ENCODE results near the gene NOS3.

Gene NOS3

DNA sequence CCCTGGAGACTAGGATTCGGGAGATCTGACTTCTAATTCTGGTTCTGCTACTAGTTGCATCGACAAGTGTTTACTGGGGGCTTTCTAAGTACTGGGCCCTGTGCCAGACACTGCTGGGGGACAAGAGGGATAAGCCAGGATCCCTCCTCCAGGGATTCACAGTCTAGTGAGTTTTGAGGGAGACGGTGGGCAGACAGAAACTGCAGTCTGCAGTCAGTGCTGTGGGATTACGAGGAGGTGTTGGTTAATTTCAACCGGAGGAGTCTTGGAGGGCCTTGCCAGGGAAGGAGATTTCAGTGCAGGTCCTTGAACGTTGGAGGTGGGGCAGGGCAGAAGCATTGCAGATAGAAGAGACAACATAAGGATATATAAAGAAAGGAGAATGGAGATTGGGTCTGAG lies 9.2 kb upstream of the NOS3 start:
- DNase-seq, result no peak

DNA sequence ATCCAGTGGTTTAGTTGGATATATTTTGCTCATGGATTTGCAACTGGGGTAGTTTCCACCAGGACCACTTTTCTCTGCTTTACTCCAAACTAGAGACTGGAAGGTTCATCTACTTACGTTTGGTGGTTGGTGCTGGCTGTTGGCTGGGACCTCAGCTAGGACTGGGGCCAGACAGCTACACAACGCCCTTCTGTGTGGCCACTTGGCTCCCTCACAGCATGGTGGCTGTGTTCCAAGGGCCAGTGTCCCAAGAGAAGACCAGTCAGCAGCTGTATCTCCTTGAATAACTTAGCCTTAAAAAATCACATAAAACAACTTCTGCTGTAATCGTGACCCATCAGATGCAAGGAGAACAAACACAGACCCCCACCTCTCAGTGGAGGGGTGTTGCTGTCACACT lies 8.5 kb upstream of the NOS3 start:
- no peak for DNase-seq

DNA sequence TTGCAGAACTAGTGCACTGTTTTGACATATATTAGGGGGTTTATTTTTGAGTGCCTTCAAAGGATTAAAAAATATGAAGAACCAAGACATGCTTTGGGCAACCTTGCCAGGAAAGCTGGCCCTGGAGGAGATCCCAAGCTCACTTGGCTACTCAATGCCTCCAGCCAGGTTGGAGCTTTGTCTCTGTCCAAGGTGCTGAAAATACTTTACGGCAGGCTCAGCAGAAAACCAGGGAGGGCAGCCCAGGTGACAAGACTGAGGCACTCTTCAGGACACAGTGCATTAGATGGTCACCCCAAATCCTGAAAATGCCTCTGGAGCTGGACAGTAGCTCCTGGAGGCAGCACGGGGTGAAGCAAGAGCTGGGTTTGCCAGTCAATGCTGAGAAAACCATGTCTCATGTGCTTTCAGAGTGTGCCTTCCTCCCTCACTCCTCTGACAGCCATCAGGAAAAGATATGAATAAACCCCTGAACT lies 6.9 kb upstream of the NOS3 start:
- peak; percentile 65 for DNase-seq

DNA sequence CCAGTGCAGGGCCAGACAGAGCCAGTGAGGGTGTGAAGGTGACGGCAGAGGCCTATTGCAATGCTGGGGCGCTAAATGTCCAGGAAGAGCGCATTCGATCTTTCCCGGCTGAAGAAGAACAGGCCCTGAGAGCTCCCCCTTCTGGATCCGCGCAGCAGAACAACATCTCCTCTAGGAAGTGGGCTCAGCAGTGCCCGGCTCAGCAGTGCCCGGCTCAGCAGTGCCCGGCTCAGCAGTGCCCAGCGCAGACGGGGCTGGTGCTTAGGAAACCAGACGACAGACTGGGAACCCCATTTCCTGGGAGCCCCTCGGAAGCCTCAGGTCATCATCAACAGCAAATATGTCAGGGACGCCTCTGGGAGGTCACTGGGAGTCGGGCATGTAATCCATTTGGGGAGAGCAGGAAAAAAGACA lies 4.7 kb upstream of the NOS3 start:
- peak; percentile 78 for DNase-seq

DNA sequence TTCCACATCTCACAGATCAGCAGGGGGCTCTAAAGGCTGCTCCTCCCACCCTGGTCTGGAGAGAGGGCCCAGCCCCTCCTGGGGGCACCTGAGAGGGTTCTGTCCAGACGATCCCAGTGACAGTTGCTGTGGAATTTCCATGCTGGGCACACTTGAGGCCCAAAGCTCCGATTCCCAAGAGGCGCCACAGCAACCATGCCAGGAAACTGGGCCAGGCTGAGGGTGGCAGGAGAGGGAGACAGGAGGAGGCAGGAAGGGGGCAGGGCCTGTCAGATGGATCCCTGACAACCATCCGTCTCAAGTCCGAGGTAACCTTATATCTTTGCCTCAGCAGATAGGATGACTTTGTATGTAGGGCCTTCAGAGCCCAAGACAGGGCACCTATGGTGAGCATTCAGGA lies 4.3 kb upstream of the NOS3 start:
- DNase-seq, result no peak

DNA sequence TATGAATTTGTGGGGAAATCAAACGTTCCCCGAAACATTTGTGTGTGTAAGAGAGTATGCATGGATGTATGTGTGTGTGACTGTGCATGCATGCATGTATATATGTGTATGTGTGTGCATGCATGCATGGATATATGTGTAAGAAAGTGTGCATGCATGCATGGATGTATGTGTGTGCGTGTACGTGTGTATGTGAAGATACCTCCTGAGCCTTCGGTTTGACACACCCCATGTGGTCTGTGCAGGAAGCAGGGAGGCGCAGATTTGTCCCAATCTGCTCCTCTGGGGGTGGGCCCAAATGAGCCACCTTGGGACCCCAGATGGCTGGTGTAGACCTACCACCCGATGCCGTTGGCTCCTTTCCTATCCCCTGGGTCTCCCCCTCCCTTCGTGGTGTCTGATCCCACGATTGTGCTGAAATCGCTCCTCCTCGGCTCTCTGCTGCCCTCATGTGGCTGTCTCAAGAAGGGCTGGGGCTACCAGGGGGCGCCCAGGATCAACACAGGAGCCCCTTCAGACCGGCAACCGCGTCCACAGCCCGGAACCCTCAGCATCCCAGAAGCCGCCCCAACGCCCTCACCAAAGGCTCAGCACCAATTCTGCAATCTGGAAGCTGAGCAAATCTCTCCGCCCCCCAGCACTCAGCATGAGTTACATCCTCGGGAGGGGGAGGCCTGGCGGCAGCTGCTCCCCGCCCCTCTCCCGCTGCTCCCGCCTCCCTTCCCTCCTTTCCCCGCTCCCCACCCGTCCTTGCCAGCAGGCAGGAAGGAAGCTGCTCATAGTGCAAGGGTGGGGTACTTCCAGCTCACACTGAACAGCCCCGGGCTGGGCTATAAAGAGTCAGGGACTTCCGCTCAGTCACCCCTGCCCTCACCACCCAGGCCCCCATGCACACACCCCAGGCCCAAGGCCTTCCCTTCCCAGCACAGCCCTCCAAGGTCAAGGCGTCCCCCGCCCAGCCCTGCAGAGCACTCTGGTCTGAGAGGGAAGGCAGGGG lies 2.3 kb upstream of the NOS3 start:
- peak; percentile 65 for DNase-seq

DNA sequence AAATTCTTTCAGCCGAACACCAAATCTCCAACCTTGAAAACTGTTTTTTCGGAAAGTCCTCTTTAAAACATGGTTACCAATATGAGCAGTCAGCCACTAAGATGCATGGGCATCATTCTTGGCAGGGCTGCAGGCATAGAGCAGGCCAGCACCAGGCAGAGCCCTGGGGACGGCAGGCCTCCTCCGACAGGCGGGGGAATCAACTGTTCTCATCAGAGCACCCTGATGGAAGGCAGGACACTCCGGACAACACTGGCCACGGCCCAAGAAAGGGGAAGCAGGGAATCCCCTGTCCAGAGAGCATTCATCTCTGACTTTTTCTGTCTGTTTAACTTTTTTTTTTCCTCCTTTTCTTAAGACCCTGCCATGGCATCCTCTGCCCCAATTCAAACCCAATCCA lies 1.4 kb upstream of the NOS3 start:
- DNase-seq, result no peak

DNA sequence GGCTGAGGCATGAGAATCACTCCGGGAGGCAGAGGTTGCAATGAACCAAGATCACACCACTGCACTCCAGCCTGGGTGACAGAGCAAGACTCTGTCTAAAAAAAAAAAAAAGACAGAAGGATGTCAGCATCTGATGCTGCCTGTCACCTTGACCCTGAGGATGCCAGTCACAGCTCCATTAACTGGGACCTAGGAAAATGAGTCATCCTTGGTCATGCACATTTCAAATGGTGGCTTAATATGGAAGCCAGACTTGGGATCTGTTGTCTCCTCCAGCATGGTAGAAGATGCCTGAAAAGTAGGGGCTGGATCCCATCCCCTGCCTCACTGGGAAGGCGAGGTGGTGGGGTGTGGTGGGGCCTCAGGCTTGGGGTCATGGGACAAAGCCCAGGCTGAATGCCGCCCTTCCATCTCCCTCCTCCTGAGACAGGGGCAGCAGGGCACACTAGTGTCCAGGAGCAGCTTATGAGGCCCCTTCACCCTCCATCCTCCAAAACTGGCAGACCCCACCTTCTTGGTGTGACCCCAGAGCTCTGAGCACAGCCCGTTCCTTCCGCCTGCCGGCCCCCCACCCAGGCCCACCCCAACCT lies 1.3 kb downstream of the NOS3 start:
- no peak for DNase-seq

DNA sequence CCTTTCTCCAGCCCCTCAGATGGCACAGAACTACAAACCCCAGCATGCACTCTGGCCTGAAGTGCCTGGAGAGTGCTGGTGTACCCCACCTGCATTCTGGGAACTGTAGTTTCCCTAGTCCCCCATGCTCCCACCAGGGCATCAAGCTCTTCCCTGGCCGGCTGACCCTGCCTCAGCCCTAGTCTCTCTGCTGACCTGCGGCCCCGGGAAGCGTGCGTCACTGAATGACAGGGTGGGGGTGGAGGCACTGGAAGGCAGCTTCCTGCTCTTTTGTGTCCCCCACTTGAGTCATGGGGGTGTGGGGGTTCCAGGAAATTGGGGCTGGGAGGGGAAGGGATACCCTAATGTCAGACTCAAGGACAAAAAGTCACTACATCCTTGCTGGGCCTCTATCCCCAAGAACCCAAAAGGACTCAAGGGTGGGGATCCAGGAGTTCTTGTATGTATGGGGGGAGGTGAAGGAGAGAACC lies 2.1 kb downstream of the NOS3 start:
- peak; percentile 58 for DNase-seq

DNA sequence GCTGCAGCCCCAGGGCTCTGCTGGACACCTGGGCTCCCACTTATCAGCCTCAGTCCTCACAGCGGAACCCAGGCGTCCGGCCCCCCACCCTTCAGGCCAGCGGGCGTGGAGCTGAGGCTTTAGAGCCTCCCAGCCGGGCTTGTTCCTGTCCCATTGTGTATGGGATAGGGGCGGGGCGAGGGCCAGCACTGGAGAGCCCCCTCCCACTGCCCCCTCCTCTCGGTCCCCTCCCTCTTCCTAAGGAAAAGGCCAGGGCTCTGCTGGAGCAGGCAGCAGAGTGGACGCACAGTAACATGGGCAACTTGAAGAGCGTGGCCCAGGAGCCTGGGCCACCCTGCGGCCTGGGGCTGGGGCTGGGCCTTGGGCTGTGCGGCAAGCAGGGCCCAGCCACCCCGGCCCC lies 2.7 kb downstream of the NOS3 start:
- DNase-seq, result no peak

DNA sequence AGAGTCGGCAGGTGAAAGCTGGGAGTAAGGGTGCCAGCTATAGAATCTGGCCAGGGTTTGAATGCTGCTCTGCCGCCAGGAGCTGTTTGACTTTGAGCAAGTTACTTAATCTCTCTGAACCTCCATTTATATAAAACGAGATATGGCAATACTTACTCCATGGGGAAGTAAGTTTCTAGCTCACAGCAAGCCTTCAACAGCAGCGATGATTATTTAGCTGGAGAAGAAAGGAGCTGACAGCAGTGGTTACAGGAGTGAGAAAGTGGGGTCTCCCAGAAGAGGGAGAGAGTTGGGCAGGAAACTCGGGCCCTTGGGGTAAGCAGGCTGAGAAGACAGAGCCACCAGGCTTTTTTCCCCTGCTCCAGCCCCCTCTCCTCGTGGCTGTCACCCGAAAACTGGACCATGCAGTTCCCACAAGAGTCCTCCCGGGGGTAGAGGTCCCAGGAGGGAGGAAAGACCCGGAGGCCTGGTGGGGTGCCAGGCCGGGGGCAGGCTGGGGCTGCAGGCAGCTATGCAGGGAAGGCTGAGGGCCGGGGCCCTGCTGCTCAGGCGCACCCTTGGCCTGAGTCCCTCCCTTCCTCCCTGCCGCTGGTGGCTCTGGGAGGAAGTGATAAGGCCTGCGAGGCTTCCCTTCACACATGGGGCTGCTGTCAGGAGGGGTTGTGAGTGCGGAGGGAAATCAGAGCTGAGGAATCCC lies 3.5 kb downstream of the NOS3 start:
- peak; percentile 95 for DNase-seq

DNA sequence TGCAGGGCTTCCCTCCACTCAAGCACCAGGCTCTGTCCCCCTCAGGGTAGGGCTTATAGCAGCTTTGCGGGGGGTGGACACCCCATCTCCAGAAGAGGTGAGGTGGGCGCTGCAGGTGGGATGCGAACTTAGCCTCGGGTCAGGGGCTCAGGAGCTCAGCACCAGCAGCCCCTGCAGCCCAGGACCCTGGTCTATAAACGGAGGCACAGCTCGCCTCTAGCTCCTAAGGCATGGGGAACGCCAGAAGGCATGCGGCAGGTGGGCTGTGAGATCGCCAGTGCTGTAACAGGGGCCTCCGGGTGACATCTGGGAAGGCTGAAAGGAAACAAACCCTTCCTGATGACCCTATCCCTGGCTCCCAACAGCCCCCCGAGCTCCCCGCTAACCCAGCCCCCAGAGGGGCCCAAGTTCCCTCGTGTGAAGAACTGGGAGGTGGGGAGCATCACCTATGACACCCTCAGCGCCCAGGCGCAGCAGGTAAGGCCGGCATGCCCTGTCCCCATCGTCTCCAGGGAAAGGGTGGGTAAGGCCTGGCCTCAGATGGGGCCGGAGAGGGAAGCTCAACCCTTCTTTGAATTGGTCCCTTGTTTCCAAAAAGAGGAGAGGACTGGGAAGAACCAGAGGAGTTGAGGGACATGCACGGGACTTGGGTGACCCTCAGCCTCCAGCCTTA lies 4.2 kb downstream of the NOS3 start:
- no peak for DNase-seq

DNA sequence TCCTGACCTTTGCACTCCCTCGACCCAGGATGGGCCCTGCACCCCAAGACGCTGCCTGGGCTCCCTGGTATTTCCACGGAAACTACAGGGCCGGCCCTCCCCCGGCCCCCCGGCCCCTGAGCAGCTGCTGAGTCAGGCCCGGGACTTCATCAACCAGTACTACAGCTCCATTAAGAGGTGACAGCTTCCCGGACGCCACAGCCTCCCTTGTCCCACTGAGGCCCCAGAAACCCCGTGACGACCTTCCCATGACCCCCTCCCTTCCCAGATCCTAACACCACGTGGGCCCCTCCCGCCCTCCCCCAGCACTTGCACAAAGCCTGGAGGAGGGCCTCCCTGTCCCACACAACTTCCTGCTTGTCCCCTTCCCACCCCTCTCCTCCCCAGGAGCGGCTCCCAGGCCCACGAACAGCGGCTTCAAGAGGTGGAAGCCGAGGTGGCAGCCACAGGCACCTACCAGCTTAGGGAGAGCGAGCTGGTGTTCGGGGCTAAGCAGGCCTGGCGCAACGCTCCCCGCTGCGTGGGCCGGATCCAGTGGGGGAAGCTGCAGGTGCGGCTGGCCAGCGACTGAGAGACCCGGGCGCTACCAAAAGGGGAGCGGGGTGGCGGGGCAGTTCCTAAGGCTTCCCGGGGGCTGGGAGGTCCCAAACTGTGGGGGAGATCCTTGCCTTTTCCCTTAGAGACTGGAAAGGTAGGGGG lies 5.7 kb downstream of the NOS3 start:
- no peak for DNase-seq

DNA sequence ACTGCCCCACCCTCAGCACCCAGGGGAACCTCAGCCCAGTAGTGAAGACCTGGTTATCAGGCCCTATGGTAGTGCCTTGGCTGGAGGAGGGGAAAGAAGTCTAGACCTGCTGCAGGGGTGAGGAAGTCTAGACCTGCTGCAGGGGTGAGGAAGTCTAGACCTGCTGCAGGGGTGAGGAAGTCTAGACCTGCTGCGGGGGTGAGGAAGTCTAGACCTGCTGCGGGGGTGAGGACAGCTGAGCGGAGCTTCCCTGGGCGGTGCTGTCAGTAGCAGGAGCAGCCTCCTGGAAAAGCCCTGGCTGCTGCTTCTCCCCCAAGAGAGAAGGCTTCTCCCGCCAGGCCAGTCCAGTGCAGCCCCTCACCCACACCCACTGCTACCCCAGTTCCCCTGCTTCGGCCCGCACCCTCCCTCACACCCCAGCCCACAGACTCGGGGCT lies 6.3 kb downstream of the NOS3 start:
- DNase-seq, result no peak

DNA sequence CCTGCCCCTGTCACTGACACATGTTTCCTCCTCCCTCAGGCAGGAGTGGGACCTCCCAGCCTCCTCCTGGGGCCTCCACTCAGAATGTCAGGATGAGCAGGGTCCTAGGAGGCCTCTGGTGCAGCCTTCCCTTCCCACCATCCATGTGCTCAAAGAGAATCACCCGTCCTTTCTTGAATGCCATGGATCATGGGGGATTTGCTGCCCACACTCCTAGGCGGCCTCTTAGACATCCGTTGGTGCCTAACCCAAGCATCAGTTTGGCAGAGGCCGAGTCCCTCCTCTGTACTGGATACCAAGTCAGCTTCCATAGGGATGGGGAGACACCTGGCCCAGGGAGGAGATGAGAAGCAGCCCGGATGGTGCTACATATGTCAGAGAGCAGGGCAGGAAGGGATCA lies 7.0 kb downstream of the NOS3 start:
- no peak for DNase-seq

DNA sequence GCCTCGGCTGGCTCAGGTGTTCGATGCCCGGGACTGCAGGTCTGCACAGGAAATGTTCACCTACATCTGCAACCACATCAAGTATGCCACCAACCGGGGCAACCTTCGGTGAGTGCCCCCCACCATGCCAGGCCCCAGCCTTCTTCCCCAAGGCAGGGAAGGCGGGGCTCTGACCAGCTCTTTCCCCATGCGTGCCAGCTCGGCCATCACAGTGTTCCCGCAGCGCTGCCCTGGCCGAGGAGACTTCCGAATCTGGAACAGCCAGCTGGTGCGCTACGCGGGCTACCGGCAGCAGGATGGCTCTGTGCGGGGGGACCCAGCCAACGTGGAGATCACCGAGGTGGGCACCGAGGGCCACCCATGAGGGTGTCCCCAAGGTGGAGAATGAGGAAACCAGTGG lies 7.5 kb downstream of the NOS3 start:
- DNase-seq, result no peak

DNA sequence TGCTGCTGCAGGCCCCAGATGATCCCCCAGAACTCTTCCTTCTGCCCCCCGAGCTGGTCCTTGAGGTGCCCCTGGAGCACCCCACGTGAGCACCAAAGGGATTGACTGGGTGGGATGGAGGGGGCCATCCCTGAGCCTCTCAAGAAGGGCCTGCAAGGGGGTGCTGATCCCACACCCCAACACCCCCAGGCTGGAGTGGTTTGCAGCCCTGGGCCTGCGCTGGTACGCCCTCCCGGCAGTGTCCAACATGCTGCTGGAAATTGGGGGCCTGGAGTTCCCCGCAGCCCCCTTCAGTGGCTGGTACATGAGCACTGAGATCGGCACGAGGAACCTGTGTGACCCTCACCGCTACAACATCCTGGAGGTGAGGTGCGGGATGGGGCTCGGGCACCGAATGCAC lies 8.2 kb downstream of the NOS3 start:
- DNase-seq, result no peak

DNA sequence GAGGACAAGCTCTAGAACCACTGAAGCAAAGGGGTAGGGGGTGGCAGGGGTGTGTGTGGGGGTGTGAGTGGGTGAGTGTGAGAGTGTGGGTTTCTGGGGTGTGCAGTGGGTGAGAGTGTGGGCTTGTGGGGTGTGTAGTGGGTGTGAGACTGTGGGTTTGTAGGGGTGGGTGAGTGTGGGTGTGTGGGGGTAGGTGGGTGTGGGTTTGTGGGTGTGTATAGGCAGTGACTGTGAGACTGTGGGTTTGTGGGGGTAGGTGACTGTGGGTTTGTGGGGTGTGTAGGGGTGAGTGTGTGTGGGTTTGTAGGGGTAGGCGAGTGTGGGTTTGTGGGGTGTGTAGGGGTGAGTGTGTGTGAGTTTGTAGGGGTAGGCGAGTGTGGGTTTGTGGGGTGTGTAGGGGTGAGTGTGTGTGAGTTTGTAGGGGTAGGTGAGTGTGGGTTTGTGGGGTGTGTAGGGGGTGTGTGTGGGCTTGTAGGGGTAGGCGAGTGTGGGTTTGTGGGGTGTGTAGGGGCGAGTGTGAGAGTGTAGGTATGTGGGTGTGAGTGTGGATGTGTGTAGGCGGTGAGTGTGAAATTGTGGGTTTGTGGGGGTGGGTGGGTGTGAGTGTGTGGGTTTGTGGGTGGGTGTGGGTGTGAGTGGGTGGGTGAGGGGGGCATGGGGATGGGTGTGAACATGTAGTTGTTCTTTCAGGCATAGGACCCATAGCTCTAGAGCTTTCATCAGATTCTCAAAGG lies 8.8 kb downstream of the NOS3 start:
- DNase-seq, result no peak

DNA sequence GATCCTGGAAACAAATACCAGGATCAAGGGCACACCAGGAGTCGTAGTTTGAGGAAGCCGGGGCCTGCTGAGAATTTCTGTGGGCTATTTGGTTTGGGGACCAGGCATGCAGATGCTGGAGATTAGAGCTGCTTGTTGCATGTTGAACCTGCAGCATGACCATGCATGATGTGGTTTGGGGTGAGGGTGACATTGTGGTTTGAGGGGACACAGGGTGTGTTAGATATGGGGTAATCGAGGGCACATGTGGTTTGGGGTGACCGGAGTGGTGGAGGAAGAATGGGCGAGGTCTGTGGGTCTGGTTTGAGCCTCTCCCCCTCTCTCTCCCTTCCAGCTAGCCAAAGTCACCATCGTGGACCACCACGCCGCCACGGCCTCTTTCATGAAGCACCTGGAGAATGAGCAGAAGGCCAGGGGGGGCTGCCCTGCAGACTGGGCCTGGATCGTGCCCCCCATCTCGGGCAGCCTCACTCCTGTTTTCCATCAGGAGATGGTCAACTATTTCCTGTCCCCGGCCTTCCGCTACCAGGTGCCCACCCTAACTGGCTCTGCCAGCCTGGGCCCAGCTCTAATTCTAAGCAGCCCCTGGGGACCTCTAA lies 10.2 kb downstream of the NOS3 start:
- DNase-seq, result peak; percentile 71

DNA sequence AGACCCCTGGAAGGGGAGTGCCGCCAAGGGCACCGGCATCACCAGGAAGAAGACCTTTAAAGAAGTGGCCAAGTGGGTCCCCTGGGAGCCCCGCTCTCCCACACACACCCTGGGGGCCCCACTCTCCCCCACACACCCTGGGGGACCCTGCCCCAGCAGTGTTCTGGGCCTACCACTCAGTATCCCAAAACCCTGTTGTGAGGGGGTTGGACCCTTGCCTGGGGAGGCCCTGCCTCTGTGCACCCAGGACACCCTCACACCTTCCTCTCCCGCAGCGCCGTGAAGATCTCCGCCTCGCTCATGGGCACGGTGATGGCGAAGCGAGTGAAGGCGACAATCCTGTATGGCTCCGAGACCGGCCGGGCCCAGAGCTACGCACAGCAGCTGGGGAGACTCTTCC lies 10.7 kb downstream of the NOS3 start:
- DNase-seq, result no peak

DNA sequence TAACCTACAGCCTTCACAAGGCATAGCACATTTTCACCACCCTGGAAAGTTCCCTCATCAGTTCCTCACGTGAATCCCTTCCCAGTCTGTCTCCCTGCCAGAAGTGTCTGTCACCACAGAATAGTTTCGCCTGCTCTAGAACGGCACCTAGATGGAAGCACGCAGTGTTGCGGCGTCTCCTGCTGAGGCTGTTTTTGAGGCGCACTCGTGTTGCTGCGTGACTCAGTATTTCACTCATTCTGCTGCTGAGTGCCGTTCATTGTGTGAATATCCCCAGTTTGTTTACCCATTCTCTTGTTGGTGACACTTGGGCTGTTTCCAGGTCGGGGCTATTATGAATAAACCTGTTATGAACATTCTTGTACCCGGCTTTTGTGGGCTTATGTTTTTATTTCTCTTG lies 12.8 kb downstream of the NOS3 start:
- no peak for DNase-seq

Data from hematopoietic multipotent progenitor cell treated with erythropoietin and hydrocortisone succinate and interleukin-3 and kit ligand, for 8 days (in vitro differentiated cells).